HepG2 (cell line): ENCODE data around the gene AMPD2. TPM values are rescaled to one million over a fixed set of nuclear protein-coding genes. Genes with fewer than 3 reads are reported as not detected.

Experiments
- ATAC-seq: fragments of 200-7000 bp; cut with Tn5 transposase; 3 replicates; pipeline ENCODE4 v1.9.1; 2020; ENCODE audit warnings: mild to moderate bottlenecking, moderate library complexity
- BruUV-seq: library from RNA; stranded (reverse); fragments of 400-500 nt; replicated peaks from 2 replicates; lab custom pipeline; 2021; lab: Mats Ljungman, UMichigan
- CTCF ChIA-PET: fragments of 300-600 bp; formaldehyde crosslinking; extraction: SDS; loops from one replicate; lab custom pipeline; 2021; ENCODE audit warnings: low total read pairs, inconsistent platforms, low intra/inter-chr PET ratio; lab: Yijun Ruan, JAX
- POLR2A ChIA-PET: fragments of 350-600 bp; sonication (Branson Sonifier 250); formaldehyde crosslinking; loops from one replicate; lab custom pipeline; 2020; ENCODE audit warnings: antibody characterized with exemption, inconsistent platforms; lab: Yijun Ruan, JAX
- DNase-seq: peaks from one replicate; pipeline ENCODE4 v3.0.0-alpha.2; 2015; ENCODE audit warnings: low spot score
- FAIRE-seq: peaks from 3 replicates; lab custom pipeline; 2011; peaks lifted over from hg19 to GRCh38; lab: Jason Lieb, UNC
- H2AFZ ChIP-seq: one replicate; pipeline ENCODE4 v1.6.1; 2011; ENCODE audit warnings: low read length, inconsistent platforms
- H3K27ac ChIP-seq: fragments of 300-600 bp; 3 replicates; pipeline ENCODE4 v1.8.0; 2011; ENCODE audit warnings: mixed run types, mild to moderate bottlenecking, mixed read lengths, low read length, inconsistent platforms; ENCODE audit not compliant: insufficient read depth; ENCODE audit errors: extremely low read length
- H3K27me3 ChIP-seq, 2 experiments: fragments of 200-600 bp in 1 of 2; 2 replicates in 1 of 2; 3 replicates in 1 of 2; pipeline versions ENCODE4 v1.6.0 to v1.8.0; 2011; ENCODE audit warnings: low read length in 2 of 2, mild to moderate bottlenecking in 2 of 2, moderate library complexity in 2 of 2, inconsistent platforms in 1 of 2; ENCODE audit not compliant: insufficient read depth in 2 of 2, control insufficient read depth in 1 of 2
- H3K36me3 ChIP-seq, 2 experiments: fragments of 200-600 bp in 1 of 2; replicated peaks in 1 of 2; 2 replicates in 1 of 2; 3 replicates in 1 of 2; pipeline versions ENCODE4 v1.5.1 to v1.8.0; 2011; ENCODE audit warnings: low read length in 2 of 2, inconsistent platforms in 1 of 2; ENCODE audit not compliant: insufficient read depth in 2 of 2, control insufficient read depth in 1 of 2
- H3K4me1 ChIP-seq: 2 replicates; pipeline ENCODE4 v1.5.1; 2012; ENCODE audit warnings: low read length, inconsistent platforms; ENCODE audit not compliant: insufficient read depth
- H3K4me2 ChIP-seq: 2 replicates; pipeline ENCODE4 v1.6.0; 2011; ENCODE audit warnings: low read depth, low read length, inconsistent platforms
- H3K4me3 ChIP-seq, 3 experiments: fragments of 200-600 bp in 1 of 3; sonication (generic), shearing (Covaris generic) in 1 of 3; replicated peaks in 1 of 3; 2 replicates each; pipeline ENCODE4 v1.5.1; 2011 to 2016; ENCODE audit warnings: low read length in 3 of 3, inconsistent platforms in 2 of 3, low read depth in 2 of 3, mild to moderate bottlenecking in 2 of 3, control low read depth in 1 of 3, mixed read lengths in 1 of 3; ENCODE audit not compliant: insufficient read depth in 1 of 3
- H3K79me2 ChIP-seq: one replicate; pipeline ENCODE4 v1.6.1; 2011; ENCODE audit warnings: low read length, inconsistent platforms; ENCODE audit not compliant: insufficient read depth
- H3K9ac ChIP-seq: 2 replicates; pipeline ENCODE4 v1.6.0; 2011; ENCODE audit warnings: mild to moderate bottlenecking, low read depth, low read length, inconsistent platforms; ENCODE audit not compliant: insufficient read depth
- H3K9me3 ChIP-seq: 2 replicates; pipeline ENCODE4 v1.5.1; 2012; ENCODE audit warnings: mild to moderate bottlenecking, low read length
- H4K20me1 ChIP-seq: 2 replicates; pipeline ENCODE4 v1.6.0; 2011; ENCODE audit warnings: inconsistent platforms, mild to moderate bottlenecking, low read length, moderate library complexity; ENCODE audit not compliant: insufficient read depth
- ATM ChIP-seq: fragments of 450-650 bp; IDR thresholded peaks from 2 replicates; pipeline ENCODE4 v1.7.1; 2017; ENCODE audit warnings: mild to moderate bottlenecking, borderline replicate concordance
- KDM4B ChIP-seq: sonication (generic); formaldehyde crosslinking; IDR thresholded peaks from 2 replicates; pipeline ENCODE4 v1.4.0; 2020; ENCODE audit warnings: missing genetic modification reagents
- MLLT10 ChIP-seq: sonication (generic); formaldehyde crosslinking; IDR thresholded peaks from 2 replicates; pipeline ENCODE4 v1.4.0; 2020; ENCODE audit warnings: missing genetic modification reagents
- MTF2 ChIP-seq: sonication (generic); formaldehyde crosslinking; IDR thresholded peaks from 2 replicates; pipeline ENCODE4 v1.5.0; 2020; ENCODE audit warnings: missing genetic modification reagents, borderline replicate concordance
- NFATC3 ChIP-seq: sonication (generic); formaldehyde crosslinking; IDR thresholded peaks from 2 replicates; pipeline ENCODE4 v1.5.1; 2020; ENCODE audit warnings: mild to moderate bottlenecking, missing genetic modification reagents
- NR1H2 ChIP-seq: sonication (generic); formaldehyde crosslinking; IDR thresholded peaks from 2 replicates; pipeline ENCODE4 v1.8.1; 2022; ENCODE audit warnings: low read depth, missing genetic modification reagents, borderline replicate concordance
- POLR2AphosphoS5 ChIP-seq: IDR thresholded peaks from 2 replicates; pipeline ENCODE4 v1.6.1; 2012; ENCODE audit warnings: low read depth, low read length
- PRDM10 ChIP-seq: sonication (generic); formaldehyde crosslinking; IDR thresholded peaks from 2 replicates; pipeline ENCODE4 v1.4.0; 2020; ENCODE audit warnings: low read depth, missing genetic modification reagents
- SKI ChIP-seq: fragments of 450-650 bp; IDR thresholded peaks from one replicate; pipeline ENCODE4 v1.6.1; 2018; ENCODE audit warnings: mild to moderate bottlenecking; ENCODE audit not compliant: partially characterized antibody
- THAP7 ChIP-seq: sonication (generic); formaldehyde crosslinking; IDR thresholded peaks from 2 replicates; pipeline ENCODE4 v1.8.1; 2023; ENCODE audit warnings: mild to moderate bottlenecking, missing genetic modification reagents
- ZFP82 ChIP-seq: sonication (generic); formaldehyde crosslinking; IDR thresholded peaks from 2 replicates; pipeline ENCODE4 v1.5.1; 2020; ENCODE audit warnings: mild to moderate bottlenecking, missing genetic modification reagents, borderline replicate concordance
- ZNF143 ChIP-seq: sonication (generic); formaldehyde crosslinking; IDR thresholded peaks from 2 replicates; pipeline ENCODE4 v1.4.0; 2020; ENCODE audit warnings: missing genetic modification reagents
- ZNF24 ChIP-seq: fragments of 450-650 bp; IDR thresholded peaks from 2 replicates; pipeline ENCODE4 v1.6.1; 2017; ENCODE audit warnings: antibody characterized with exemption, mild to moderate bottlenecking
- ZNF503 ChIP-seq: sonication (generic); formaldehyde crosslinking; IDR thresholded peaks from 2 replicates; pipeline ENCODE4 v1.4.0; 2020; ENCODE audit warnings: missing genetic modification reagents
- ZNF567 ChIP-seq: sonication (generic); formaldehyde crosslinking; IDR thresholded peaks from 2 replicates; pipeline ENCODE4 v1.8.1; 2023; ENCODE audit warnings: mild to moderate bottlenecking, missing genetic modification reagents, borderline replicate concordance
- ZNF572 ChIP-seq: sonication (generic); formaldehyde crosslinking; IDR thresholded peaks from 2 replicates; pipeline ENCODE4 v1.5.1; 2020; ENCODE audit warnings: mild to moderate bottlenecking, missing genetic modification reagents
- ZNF75D ChIP-seq: sonication (generic); formaldehyde crosslinking; IDR thresholded peaks from 2 replicates; pipeline ENCODE4 v1.8.1; 2023; ENCODE audit warnings: missing genetic modification reagents, mild to moderate bottlenecking, borderline replicate concordance
- ZNF788 ChIP-seq: sonication (generic); formaldehyde crosslinking; IDR thresholded peaks from 2 replicates; pipeline ENCODE4 v1.5.0; 2020; ENCODE audit warnings: mild to moderate bottlenecking, missing genetic modification reagents, borderline replicate concordance
- ZNF83 ChIP-seq: sonication (generic); formaldehyde crosslinking; IDR thresholded peaks from 2 replicates; pipeline ENCODE4 v1.4.0; 2020; ENCODE audit warnings: missing genetic modification reagents, mild to moderate bottlenecking, borderline replicate concordance
- WGBS: methylation state at CpG from one replicate; pipeline ENCODE4 v1.1.6; 2017; ENCODE audit warnings: low lambda C conversion rate; 5-methylcytosine and 5-hydroxymethylcytosine counted together
- in situ Hi-C: cut with HindIII; loops from 2 replicates; pipeline ENCODE4 v1.10.0; 2017; ENCODE audit warnings: low pct_unique_long_range_greater_than_20kb; ENCODE audit not compliant: extremely low pct_ligation_motif_present
- intact Hi-C: fragments of 100-400 bp; cut with micrococcal nuclease; formaldehyde crosslinking; loops from one replicate; pipeline ENCODE4 v1.10.0; 2022; ENCODE audit not compliant: unreplicated experiment
- polyA plus RNA-seq, 8 experiments: library from polyadenylated mRNA; depleted of rRNA in 3 of 8; stranded (reverse) in 7 of 8; unstranded in 1 of 8; fragments of >200 nt; fragmentation: Illumina TruSeq in 4 of 8; extraction: Trizol in 4 of 8; gene quantifications; 2 replicates each; pipeline versions ENCODE4 v1.2.1 to v1.2.3, GENCODE V29; 2011 to 2016; ENCODE audit warnings: low read depth in 4 of 8, missing spikeins in 1 of 8, mixed read lengths in 1 of 8; ENCODE audit not compliant: insufficient read depth in 1 of 8
- total RNA-seq, 5 experiments: library from RNA; depleted of rRNA; stranded (reverse); fragments of >200 nt; fragmentation: Illumina TruSeq; extraction: Trizol; gene quantifications; 2 replicates each; pipeline ENCODE4 v1.2.3, GENCODE V29; 2016; ENCODE audit warnings: low read depth in 1 of 5

The AMPD2 gene
- total and polyA plus RNA-seq, 2 of the 13 experiments (the other 11 are each of a cell fraction or from before 2014, with no cell fraction given), result 62.3 to 82.0 TPM

GRCh38 chr1:109628540-109629321, 9.1 kb downstream of the AMPD2 start:
- DNase-seq, result no peak
- in situ Hi-C loops, result no loop called here
- CTCF ChIA-PET, result interaction anchor here (2.9 kb wide), 1 partner anchor 83 kb away, joined by 23 read pairs; no protein-coding TSS in a partner anchor

More at GRCh38 chr1:109628540-109629321, 9.1 kb downstream of the AMPD2 start:
- H3K9me3 ChIP-seq, result no peaks in the 10 kb centered on the region
- H3K9ac ChIP-seq, result no peak overlapping the region
- peaks cover 12% of the 10 kb centered on the region for H3K79me2 ChIP-seq
- no peak overlapping the region for H3K4me3 ChIP-seq
- TF ChIP-seq NFATC3 (CRISPR knock-in tag) (no peak), ZNF788 (CRISPR knock-in tag) (no peak), SKI (no peak), PRDM10 (CRISPR knock-in tag) (no peak), ZNF572 (CRISPR knock-in tag) (no peak), ZNF24 (no peak), ZFP82 (CRISPR knock-in tag) (no peak), POLR2AphosphoS5 (no peak), ZNF503 (CRISPR knock-in tag) (no peak), ZNF75D (CRISPR knock-in tag) (no peak), ZNF143 (no peak), KDM4B (CRISPR knock-in tag) (no peak), MLLT10 (no peak), THAP7 (CRISPR knock-in tag) (no peak), ZNF567 (CRISPR knock-in tag) (no peak), ZNF83 (CRISPR knock-in tag) (no peak), MTF2 (CRISPR knock-in tag) (no peak), ATM (no peak), NR1H2 (CRISPR knock-in tag) (no peak)
- no peak for FAIRE-seq
- peaks cover 43 to 69% of the 10 kb centered on the region in 2 experiments for H3K36me3 ChIP-seq
- H3K4me2 ChIP-seq, result no peak overlapping the region
- WGBS, result 99% methylated on average over 10 of the region's 23 CpGs
- BruUV-seq, result no TSS peak
- intact Hi-C loops, result no loop called here
- H3K27me3 ChIP-seq, result no peaks in the 10 kb centered on the region
- peaks cover 11% of the 10 kb centered on the region; the same call in 1 of the 2 replicates for H4K20me1 ChIP-seq
- no peak for ATAC-seq
- no peak overlapping the region for H3K27ac ChIP-seq
- peaks cover 8% of the 10 kb centered on the region for H3K4me1 ChIP-seq
- POLR2A ChIA-PET, result interaction anchor here (1.1 to 2.7 kb wide), 2 partner anchors 9 to 80 kb away, joined by 5 to 11 read pairs; partner anchors contain the start of genes AMPD2, GNAI3 and GNAT2
- no peak overlapping the region for H2AFZ ChIP-seq
